Activated naive CD4-positive, alpha-beta T cell treated with anti-CD3 and anti-CD28 coated beads, Interleukin-2, amount 50 U/mL, for 72 hours (primary cell): ENCODE data around the gene NOX3. TPM values are rescaled to one million over a fixed set of nuclear protein-coding genes. Genes with fewer than 3 reads are reported as not detected.

ENCODE experiments used
- ATAC-seq, 2 donors: fragments of 150-1000 bp; cut with Tn5 transposase; 2 replicates each; pipeline ENCODE4 v1.10.0; 2021; ENCODE audit warnings: mild to moderate bottlenecking in 2 of 2, moderate library complexity in 2 of 2
- DNase-seq, 2 donors: peaks; one replicate each; pipeline ENCODE4 v3.0.0; 2021 to 2022; ENCODE audit warnings: low spot score in 2 of 2
- H3K27ac Mint-ChIP-seq, 2 donors: one replicate each; pipeline ENCODE4 v1.8.0; 2022; ENCODE audit warnings: mild to moderate bottlenecking in 2 of 2, mixed read lengths in 2 of 2
- H3K36me3 Mint-ChIP-seq, 2 donors: one replicate each; pipeline ENCODE4 v1.8.0; 2022; ENCODE audit warnings: mixed read lengths in 2 of 2
- H3K9me3 Mint-ChIP-seq, 2 donors: one replicate each; pipeline ENCODE4 v1.8.0; 2022; ENCODE audit warnings: mixed read lengths in 2 of 2
- total RNA-seq, 2 donors: library from RNA; stranded (reverse); gene quantifications; one replicate each; pipeline ENCODE4 v1.2.3, GENCODE V29; 2022

The NOX3 gene
- total RNA-seq, 2 donors from 2014 or later = not detected

GRCh38 chr6:155420492-155420891 lies 35.1 kb downstream of the NOX3 start:
- H3K36me3 Mint-ChIP-seq = no peaks in the 10 kb centered on the region
- no peak overlapping the region for H3K27ac Mint-ChIP-seq
- DNase-seq (no peak), ATAC-seq (no peak)
- no peaks in the 10 kb centered on the region for H3K9me3 Mint-ChIP-seq

GRCh38 chr6:155419161-155419560 lies 36.5 kb downstream of the NOX3 start:
- ATAC-seq = no peak
- no peak for DNase-seq
- Mint-ChIP-seq H3K27ac (peak overlapping the region; percentile 89 to 97), H3K9me3 (no peaks in the 10 kb centered on the region), H3K36me3 (no peaks in the 10 kb centered on the region)

- peak overlapping the region; percentile 89 to 97 for H3K27ac Mint-ChIP-seq
Measured at GRCh38 chr6:155418017-155418761, 37.5 kb downstream of the NOX3 start.

GRCh38 chr6:155417454-155417853 lies 38.2 kb downstream of the NOX3 start:
- no peak for DNase-seq
- Mint-ChIP-seq H3K27ac (peak overlapping the region; percentile 89 to 97), H3K36me3 (no peaks in the 10 kb centered on the region), H3K9me3 (peaks cover 0 to 7% of the 10 kb centered on the region in 2 donors)
- ATAC-seq = no peak

More at GRCh38 chr6:155418017-155418761, 37.5 kb downstream of the NOX3 start:
- ATAC-seq (peak; percentile 89), DNase-seq (peak; percentile 47 to 65)
- Mint-ChIP-seq H3K36me3 (no peaks in the 10 kb centered on the region), H3K9me3 (no peaks in the 10 kb centered on the region)

- DNase-seq = no peak
- Mint-ChIP-seq H3K9me3 (peaks cover 0 to 7% of the 10 kb centered on the region in 2 donors), H3K36me3 (no peaks in the 10 kb centered on the region), H3K27ac (no peak overlapping the region)
- ATAC-seq = no peak
Measured at GRCh38 chr6:155415953-155416352, 39.7 kb downstream of the NOX3 start.

GRCh38 chr6:155414049-155414448 lies 41.6 kb downstream of the NOX3 start:
- DNase-seq (no peak), ATAC-seq (no peak)
- Mint-ChIP-seq H3K36me3 (no peaks in the 10 kb centered on the region), H3K9me3 (peaks cover 0 to 7% of the 10 kb centered on the region in 2 donors), H3K27ac (no peak overlapping the region)

- no peak for DNase-seq
- Mint-ChIP-seq H3K36me3 (no peaks in the 10 kb centered on the region), H3K9me3 (peaks cover 0 to 10% of the 10 kb centered on the region in 2 donors), H3K27ac (no peak overlapping the region)
- no peak for ATAC-seq
Measured at GRCh38 chr6:155412335-155412734, 43.3 kb downstream of the NOX3 start.

- Mint-ChIP-seq H3K36me3 (no peaks in the 10 kb centered on the region), H3K9me3 (peaks cover 0 to 10% of the 10 kb centered on the region in 2 donors), H3K27ac (no peak overlapping the region)
- DNase-seq (no peak), ATAC-seq (no peak)
Measured at GRCh38 chr6:155411154-155412052, 44.2 kb downstream of the NOX3 start.

- H3K36me3 Mint-ChIP-seq = no peaks in the 10 kb centered on the region
- DNase-seq (no peak), ATAC-seq (no peak)
- H3K9me3 Mint-ChIP-seq = peaks cover 0 to 10% of the 10 kb centered on the region in 2 donors
- H3K27ac Mint-ChIP-seq = no peak overlapping the region
Measured at GRCh38 chr6:155409391-155409790, 46.2 kb downstream of the NOX3 start.

- peaks cover 0 to 10% of the 10 kb centered on the region in 2 donors for H3K9me3 Mint-ChIP-seq
- ATAC-seq (no peak), DNase-seq (no peak)
- no peak overlapping the region for H3K27ac Mint-ChIP-seq
- H3K36me3 Mint-ChIP-seq = no peaks in the 10 kb centered on the region
Measured at GRCh38 chr6:155408981-155409380, 46.7 kb downstream of the NOX3 start.

- ATAC-seq = no peak
- peaks cover 0 to 10% of the 10 kb centered on the region in 2 donors for H3K9me3 Mint-ChIP-seq
- H3K27ac Mint-ChIP-seq = no peak overlapping the region
- no peak for DNase-seq
- H3K36me3 Mint-ChIP-seq = no peaks in the 10 kb centered on the region
Measured at GRCh38 chr6:155408231-155408630, 47.4 kb downstream of the NOX3 start.

- Mint-ChIP-seq H3K36me3 (no peaks in the 10 kb centered on the region), H3K9me3 (peaks cover 0 to 3% of the 10 kb centered on the region in 2 donors), H3K27ac (no peak overlapping the region)
- DNase-seq = no peak
- ATAC-seq = no peak
Measured at GRCh38 chr6:155406801-155407200, 48.8 kb downstream of the NOX3 start.

GRCh38 chr6:155404937-155405336 lies 50.7 kb downstream of the NOX3 start:
- Mint-ChIP-seq H3K27ac (no peak overlapping the region), H3K9me3 (peaks cover 0 to 3% of the 10 kb centered on the region in 2 donors), H3K36me3 (no peaks in the 10 kb centered on the region)
- ATAC-seq (no peak), DNase-seq (no peak)

- Mint-ChIP-seq H3K36me3 (no peaks in the 10 kb centered on the region), H3K9me3 (no peaks in the 10 kb centered on the region), H3K27ac (no peak overlapping the region)
- DNase-seq (no peak), ATAC-seq (no peak)
Measured at GRCh38 chr6:155402656-155403304, 52.9 kb downstream of the NOX3 start.

- DNase-seq = no peak
- ATAC-seq = no peak
- H3K9me3 Mint-ChIP-seq = no peaks in the 10 kb centered on the region
Measured at GRCh38 chr6:155400654-155400965, 55.0 kb downstream of the NOX3 start.

GRCh38 chr6:155399745-155400653 lies 55.6 kb downstream of the NOX3 start:
- no peaks in the 10 kb centered on the region for H3K9me3 Mint-ChIP-seq

More at GRCh38 chr6:155400654-155400965, 55.0 kb downstream of the NOX3 start:
- Mint-ChIP-seq H3K36me3 (no peaks in the 10 kb centered on the region), H3K27ac (no peak overlapping the region)

More at GRCh38 chr6:155399745-155400653, 55.6 kb downstream of the NOX3 start:
- no peaks in the 10 kb centered on the region for H3K36me3 Mint-ChIP-seq
- H3K27ac Mint-ChIP-seq = no peak overlapping the region
- DNase-seq = no peak
- no peak for ATAC-seq
